Urinary bladder (tissue), 4 donors: ENCODE measurements around the gene SYDE2. TPM values are rescaled to one million over a fixed set of nuclear protein-coding genes. Genes with fewer than 3 reads are reported as not detected.
"Not testable (repeated sequence)": the region's sequence is repeated elsewhere in the genome, so short reads cannot be mapped to it uniquely, and the experiment has no call there.

Experiments used
- DNase-seq: peaks from one replicate; pipeline ENCODE4 v3.0.0-alpha.2; 2015; ENCODE audit errors: extremely low spot score
- H3K27ac ChIP-seq: one replicate; pipeline ENCODE4 v1.5.1; 2013; ENCODE audit warnings: low read depth, mild to moderate bottlenecking, moderate library complexity
- H3K36me3 ChIP-seq: one replicate; pipeline ENCODE4 v1.6.1; 2013; ENCODE audit warnings: mild to moderate bottlenecking, moderate library complexity; ENCODE audit not compliant: insufficient read depth
- H3K4me1 ChIP-seq: one replicate; pipeline ENCODE4 v1.6.1; 2013; ENCODE audit warnings: mild to moderate bottlenecking, moderate library complexity; ENCODE audit not compliant: insufficient read depth
- H3K4me3 ChIP-seq: one replicate; pipeline ENCODE4 v1.5.1; 2013; ENCODE audit warnings: low read depth, low read length
- WGBS: extraction: QIAGEN DNeasy Blood & Tissue Kit; methylation state at CpG from one replicate; pipeline ENCODE4 v1.1.7; 2013; 5-methylcytosine and 5-hydroxymethylcytosine counted together
- polyA plus RNA-seq: library from polyadenylated mRNA; stranded (reverse); fragments of 200-250 nt; gene quantifications from one replicate; pipeline ENCODE4 v1.2.3, GENCODE V29; 2013
- total RNA-seq: library from RNA; depleted of rRNA; stranded (reverse); fragments of >200 nt; gene quantifications from one replicate; pipeline ENCODE4 v1.2.3, GENCODE V29; 2014
- donor health status: healthy with polysubstance abuse.
- donor health status: healthy.

The SYDE2 gene
- 54.0 TPM for total RNA-seq
- polyA plus RNA-seq = 6.7 TPM

GRCh38 chr1:85200463-85201339 lies at the start of gene SYDE2:
Gene SYDE2, minus strand, starts transcription at chr1:85201016. Its CDS starts 20 bp downstream, at chr1:85200996.
- H3K27ac ChIP-seq = peak within 1 kb of the TSS; percentile 99
- H3K4me3 ChIP-seq = peak within 1 kb of the TSS; percentile 61
- under 1% methylated on average over 99 of the region's 99 CpGs for WGBS
- DNase-seq = no peak
- H3K36me3 ChIP-seq = no peaks in the 10 kb centered on the region
- H3K4me1 ChIP-seq = no peaks in the 10 kb centered on the region

- 86% methylated on average over 3 of the region's 3 CpGs for WGBS
- not testable (repeated sequence) for H3K4me1 ChIP-seq, DNase-seq, H3K36me3 ChIP-seq, H3K27ac ChIP-seq, H3K4me3 ChIP-seq
These were observed 48.2 kb upstream of the SYDE2 start for GRCh38 chr1:85249042-85249441.

GRCh38 chr1:85245891-85246290 lies 45.1 kb upstream of the SYDE2 start:
- no peaks in the 10 kb centered on the region for H3K4me1 ChIP-seq
- WGBS = 77% methylated on average over 1 of the region's 1 CpG
- DNase-seq = no peak
- no peaks in the 10 kb centered on the region for H3K36me3 ChIP-seq
- H3K4me3 ChIP-seq = no peak overlapping the region
- no peak overlapping the region for H3K27ac ChIP-seq

GRCh38 chr1:85245456-85245855 lies 44.6 kb upstream of the SYDE2 start:
- H3K4me1 ChIP-seq = no peaks in the 10 kb centered on the region
- DNase-seq = no peak
- no peak overlapping the region for H3K4me3 ChIP-seq
- no peaks in the 10 kb centered on the region for H3K36me3 ChIP-seq
- H3K27ac ChIP-seq = no peak overlapping the region
- 19% methylated on average over 1 of the region's 1 CpG for WGBS

- no peak overlapping the region for H3K4me3 ChIP-seq
- H3K36me3 ChIP-seq = no peaks in the 10 kb centered on the region
- DNase-seq = no peak
- no peaks in the 10 kb centered on the region for H3K4me1 ChIP-seq
- H3K27ac ChIP-seq = peak overlapping the region; percentile 16
- WGBS = 20% methylated on average over 4 of the region's 4 CpGs
These were observed 43.6 kb upstream of the SYDE2 start for GRCh38 chr1:85244271-85245061.

- Histone ChIP-seq H3K36me3 (no peaks in the 10 kb centered on the region), H3K4me3 (no peak overlapping the region)
- DNase-seq = no peak
These were observed 42.6 kb upstream of the SYDE2 start for GRCh38 chr1:85243372-85243771.

GRCh38 chr1:85240643-85241042 lies 39.8 kb upstream of the SYDE2 start:
- Histone ChIP-seq H3K4me3 (no peak overlapping the region), H3K4me1 (no peaks in the 10 kb centered on the region), H3K36me3 (no peaks in the 10 kb centered on the region), H3K27ac (peak overlapping the region; percentile 23)
- no peak for DNase-seq
- 0% methylated on average over 1 of the region's 1 CpG for WGBS

More at GRCh38 chr1:85243372-85243771, 42.6 kb upstream of the SYDE2 start:
- no peak overlapping the region for H3K27ac ChIP-seq
- no peaks in the 10 kb centered on the region for H3K4me1 ChIP-seq

GRCh38 chr1:85240174-85240601 lies 39.4 kb upstream of the SYDE2 start:
- Histone ChIP-seq H3K27ac (no peak overlapping the region), H3K4me3 (no peak overlapping the region), H3K4me1 (no peaks in the 10 kb centered on the region), H3K36me3 (no peaks in the 10 kb centered on the region)
- 16% methylated on average over 1 of the region's 1 CpG for WGBS
- DNase-seq = no peak

GRCh38 chr1:85237613-85238012 lies 36.8 kb upstream of the SYDE2 start:
- Histone ChIP-seq H3K27ac (no peak overlapping the region), H3K4me1 (no peaks in the 10 kb centered on the region), H3K4me3 (no peak overlapping the region), H3K36me3 (no peaks in the 10 kb centered on the region)
- WGBS = 75% methylated on average over 1 of the region's 1 CpG
- no peak for DNase-seq

GRCh38 chr1:85230305-85230977 lies 29.6 kb upstream of the SYDE2 start:
- no peak overlapping the region for H3K27ac ChIP-seq
- H3K36me3 ChIP-seq = no peaks in the 10 kb centered on the region
- no peak for DNase-seq
- no peak overlapping the region for H3K4me3 ChIP-seq
- H3K4me1 ChIP-seq = no peaks in the 10 kb centered on the region
- WGBS = 86% methylated on average over 8 of the region's 8 CpGs

GRCh38 chr1:85229574-85230097 lies 28.8 kb upstream of the SYDE2 start:
- H3K27ac ChIP-seq = no peak overlapping the region
- DNase-seq = no peak

GRCh38 chr1:85228972-85229371 lies 28.2 kb upstream of the SYDE2 start:
- Histone ChIP-seq H3K4me1 (no peaks in the 10 kb centered on the region), H3K36me3 (no peaks in the 10 kb centered on the region), H3K4me3 (no peak overlapping the region), H3K27ac (no peak overlapping the region)
- no peak for DNase-seq
- 69% methylated on average over 1 of the region's 1 CpG for WGBS

More at GRCh38 chr1:85229574-85230097, 28.8 kb upstream of the SYDE2 start:
- no peaks in the 10 kb centered on the region for H3K36me3 ChIP-seq
- no peak overlapping the region for H3K4me3 ChIP-seq
- 80% methylated on average over 6 of the region's 6 CpGs for WGBS
- no peaks in the 10 kb centered on the region for H3K4me1 ChIP-seq

GRCh38 chr1:85225624-85226380 lies 25.0 kb upstream of the SYDE2 start:
- Histone ChIP-seq H3K4me1 (no peaks in the 10 kb centered on the region), H3K27ac (peak overlapping the region; percentile 74), H3K4me3 (no peak overlapping the region), H3K36me3 (no peaks in the 10 kb centered on the region)
- WGBS = 27% methylated on average over 5 of the region's 5 CpGs
- DNase-seq = no peak
